ENCODE results near the gene CCDC51.

DNA sequence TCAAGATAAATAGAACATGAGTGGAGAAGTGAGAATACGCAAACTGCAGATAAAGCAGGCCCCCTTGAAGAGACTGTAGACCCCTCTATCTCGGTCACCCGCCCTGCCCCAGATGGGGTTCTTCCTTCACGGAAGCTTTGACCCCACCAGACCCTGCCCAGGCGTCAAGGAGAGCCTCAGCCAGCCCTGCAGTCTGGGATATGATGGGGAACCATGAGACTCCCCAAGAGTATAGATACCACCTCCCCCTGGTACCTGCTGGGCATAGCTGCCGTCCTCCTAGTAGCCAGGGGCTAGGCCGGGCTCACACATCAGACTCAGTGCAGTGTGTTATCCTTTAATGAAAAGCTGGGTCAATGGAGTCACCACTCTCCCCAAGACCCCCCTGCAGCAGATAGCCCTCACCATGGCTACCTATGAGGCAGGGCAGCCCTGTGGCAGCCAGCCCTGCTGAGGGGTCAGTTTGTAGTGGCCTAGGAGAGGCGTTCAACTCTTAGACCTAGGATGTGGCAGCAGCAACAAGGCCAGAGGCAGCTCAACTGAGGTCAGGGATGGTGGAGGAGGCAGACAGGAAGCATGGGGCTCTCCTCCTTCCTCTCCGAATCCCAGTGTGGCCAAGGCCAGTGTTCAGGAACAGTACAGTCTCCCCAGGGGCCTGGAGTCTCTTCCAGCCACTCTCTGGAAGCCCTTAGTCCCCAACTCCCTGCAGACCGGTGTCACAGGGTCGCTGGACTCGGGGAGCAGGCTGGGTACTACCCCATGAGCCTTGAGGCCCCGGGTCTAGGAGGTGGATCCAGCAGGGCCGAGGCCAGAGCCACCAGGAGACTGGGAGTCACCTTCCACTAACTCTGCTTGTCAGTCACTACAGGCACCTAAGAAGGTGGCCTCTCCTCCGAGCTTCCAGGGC lies 36.1 kb downstream of the CCDC51 start:
- TF ChIP-seq ZC3H10 (CRISPR knock-in tag; IDR thresholded peaks at IDR 0.05) (no peak), PATZ1 (CRISPR knock-in tag; IDR thresholded peaks at IDR 0.05; ENCODE audit: borderline replicate concordance) (no peak), PPARA (CRISPR knock-in tag; IDR thresholded peaks at IDR 0.05; ENCODE audit: borderline replicate concordance) (no peak), CSDC2 (CRISPR knock-in tag; IDR thresholded peaks at IDR 0.05) (no peak)
- TF ChIP-seq, protein P1, sequence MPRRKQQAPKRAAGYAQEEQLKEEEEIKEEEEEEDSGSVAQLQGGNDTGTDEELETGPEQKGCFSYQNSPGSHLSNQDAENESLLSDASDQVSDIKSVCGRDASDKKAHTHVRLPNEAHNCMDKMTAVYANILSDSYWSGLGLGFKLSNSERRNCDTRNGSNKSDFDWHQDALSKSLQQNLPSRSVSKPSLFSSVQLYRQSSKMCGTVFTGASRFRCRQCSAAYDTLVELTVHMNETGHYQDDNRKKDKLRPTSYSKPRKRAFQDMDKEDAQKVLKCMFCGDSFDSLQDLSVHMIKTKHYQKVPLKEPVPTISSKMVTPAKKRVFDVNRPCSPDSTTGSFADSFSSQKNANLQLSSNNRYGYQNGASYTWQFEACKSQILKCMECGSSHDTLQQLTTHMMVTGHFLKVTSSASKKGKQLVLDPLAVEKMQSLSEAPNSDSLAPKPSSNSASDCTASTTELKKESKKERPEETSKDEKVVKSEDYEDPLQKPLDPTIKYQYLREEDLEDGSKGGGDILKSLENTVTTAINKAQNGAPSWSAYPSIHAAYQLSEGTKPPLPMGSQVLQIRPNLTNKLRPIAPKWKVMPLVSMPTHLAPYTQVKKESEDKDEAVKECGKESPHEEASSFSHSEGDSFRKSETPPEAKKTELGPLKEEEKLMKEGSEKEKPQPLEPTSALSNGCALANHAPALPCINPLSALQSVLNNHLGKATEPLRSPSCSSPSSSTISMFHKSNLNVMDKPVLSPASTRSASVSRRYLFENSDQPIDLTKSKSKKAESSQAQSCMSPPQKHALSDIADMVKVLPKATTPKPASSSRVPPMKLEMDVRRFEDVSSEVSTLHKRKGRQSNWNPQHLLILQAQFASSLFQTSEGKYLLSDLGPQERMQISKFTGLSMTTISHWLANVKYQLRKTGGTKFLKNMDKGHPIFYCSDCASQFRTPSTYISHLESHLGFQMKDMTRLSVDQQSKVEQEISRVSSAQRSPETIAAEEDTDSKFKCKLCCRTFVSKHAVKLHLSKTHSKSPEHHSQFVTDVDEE (CRISPR knock-in tag; IDR thresholded peaks at IDR 0.05) = no peak

Data from SK-N-SH treated with all-trans-retinoic acid at 6 μM for 48 hours (cell line).